GM21360 (cell line): ENCODE data around the gene MBNL3.
"Not testable (repeated sequence)": the region's sequence is repeated elsewhere in the genome, so short reads cannot be mapped to it uniquely, and the experiment has no call there.

ENCODE experiments used
- ATAC-seq: cut with Tn5 transposase; IDR thresholded peaks from one replicate; pipeline ENCODE4 v1.9.1; 2021; ENCODE audit warnings: mild to moderate bottlenecking, moderate library complexity; ENCODE audit not compliant: unreplicated experiment

MBNL3 gene

DNA sequence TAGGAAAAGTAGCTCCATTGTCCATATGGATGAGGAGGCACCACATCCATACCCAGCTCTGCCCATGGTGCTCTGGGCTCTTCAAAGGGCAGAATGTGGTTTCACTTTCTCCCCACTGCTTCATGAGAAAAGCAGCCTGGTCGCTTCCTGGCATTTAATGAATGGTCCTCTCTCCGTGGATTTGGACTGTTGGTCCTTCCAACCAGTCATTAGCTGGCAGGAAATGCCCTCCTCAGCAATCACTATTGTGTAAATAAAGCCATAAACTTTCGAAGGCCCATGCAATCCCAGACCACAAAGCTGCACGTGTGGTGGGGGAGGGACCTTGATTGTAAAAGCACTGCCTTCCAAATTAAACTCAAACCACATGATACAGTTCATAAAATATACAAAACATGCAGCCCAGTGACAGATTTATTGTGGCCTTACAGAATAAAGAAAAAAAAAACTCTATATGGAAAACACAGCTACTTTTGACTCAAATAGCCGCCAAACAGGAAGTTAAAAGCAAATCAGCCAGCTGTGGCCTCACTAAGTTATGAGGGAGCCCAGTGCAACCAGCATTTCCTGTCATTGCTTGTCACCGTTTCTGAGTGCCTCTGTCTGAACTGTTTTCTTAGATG lies 8.1 kb downstream of the MBNL3 start:
- peak; percentile 91 for ATAC-seq

GRCh38 chrX:132474544-132475248 lies 14.1 kb downstream of the MBNL3 start:
- ATAC-seq, result no peak

GRCh38 chrX:132472397-132472796 lies 16.4 kb downstream of the MBNL3 start:
- ATAC-seq, result no peak

GRCh38 chrX:132470831-132471230 lies 18.0 kb downstream of the MBNL3 start:
- no peak for ATAC-seq

- no peak for ATAC-seq
These were observed 18.7 kb downstream of the MBNL3 start for GRCh38 chrX:132470179-132470578.

- no peak for ATAC-seq
These were observed 20.4 kb downstream of the MBNL3 start for GRCh38 chrX:132468454-132468853.

- no peak for ATAC-seq
These were observed 20.8 kb downstream of the MBNL3 start for GRCh38 chrX:132467989-132468388.

GRCh38 chrX:132467026-132467425 lies 21.8 kb downstream of the MBNL3 start:
- ATAC-seq, result no peak

DNA sequence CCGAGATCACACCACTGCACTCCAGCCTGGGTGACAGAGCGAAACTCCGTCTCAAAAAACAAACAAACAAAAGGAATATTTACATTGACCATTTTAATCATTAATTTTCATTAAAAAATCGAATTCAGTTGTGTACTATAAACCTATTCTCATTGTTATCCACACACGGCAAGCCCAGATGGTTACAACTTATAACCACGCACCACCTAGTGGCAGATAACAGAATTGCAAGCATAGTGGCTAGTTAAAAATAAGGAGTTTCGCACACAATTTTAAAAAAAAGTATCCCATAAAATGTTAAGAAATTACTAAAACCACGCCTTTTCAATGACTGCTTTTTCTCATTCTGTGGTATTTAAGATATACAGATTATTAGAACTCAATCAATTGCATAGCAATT lies 25.4 kb downstream of the MBNL3 start:
- no peak for ATAC-seq

DNA sequence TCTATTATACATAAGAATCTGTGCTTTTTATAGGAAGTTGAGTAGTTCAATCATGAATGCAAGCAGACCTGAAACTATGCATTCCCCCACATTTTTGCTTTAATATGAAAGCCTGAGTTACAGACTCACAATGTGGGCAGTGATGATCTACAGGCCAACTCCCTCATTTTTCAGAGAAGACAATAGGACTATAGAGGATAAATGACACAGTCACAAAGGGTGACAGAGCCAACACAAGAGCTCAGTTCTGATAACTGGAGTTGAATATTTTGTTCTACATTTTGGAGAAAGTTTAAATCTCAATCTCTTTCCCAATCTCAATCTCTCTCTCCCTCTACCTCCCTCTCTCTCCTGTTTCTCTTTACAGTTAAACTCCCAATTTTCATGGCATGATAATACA lies 27.0 kb downstream of the MBNL3 start:
- ATAC-seq, result no peak

- no peak for ATAC-seq
These were observed 35.8 kb downstream of the MBNL3 start for GRCh38 chrX:132452911-132453550.

GRCh38 chrX:132445909-132446308 lies 42.9 kb downstream of the MBNL3 start:
- ATAC-seq, result not testable (repeated sequence)

DNA sequence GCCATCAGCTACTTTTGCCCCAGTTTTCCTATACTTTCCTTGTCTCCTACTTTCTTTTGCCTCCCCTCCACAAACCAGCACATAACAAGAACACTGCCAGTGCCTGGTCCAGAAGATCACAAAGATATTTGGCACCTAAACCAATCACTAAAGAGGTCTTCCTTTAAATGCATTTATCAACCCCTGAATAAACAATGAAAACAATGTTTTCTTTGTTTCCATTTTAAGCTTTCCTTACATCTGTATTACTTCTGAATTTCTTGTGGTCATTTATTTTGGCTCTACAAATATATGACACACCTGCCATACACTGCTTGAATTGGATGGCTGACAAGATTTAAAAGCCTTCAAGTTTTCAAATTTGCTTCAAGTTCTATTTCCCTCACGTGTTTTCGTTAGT lies 43.9 kb downstream of the MBNL3 start:
- ATAC-seq, result no peak

GRCh38 chrX:132443196-132444135 lies 45.4 kb downstream of the MBNL3 start:
- no peak for ATAC-seq

DNA sequence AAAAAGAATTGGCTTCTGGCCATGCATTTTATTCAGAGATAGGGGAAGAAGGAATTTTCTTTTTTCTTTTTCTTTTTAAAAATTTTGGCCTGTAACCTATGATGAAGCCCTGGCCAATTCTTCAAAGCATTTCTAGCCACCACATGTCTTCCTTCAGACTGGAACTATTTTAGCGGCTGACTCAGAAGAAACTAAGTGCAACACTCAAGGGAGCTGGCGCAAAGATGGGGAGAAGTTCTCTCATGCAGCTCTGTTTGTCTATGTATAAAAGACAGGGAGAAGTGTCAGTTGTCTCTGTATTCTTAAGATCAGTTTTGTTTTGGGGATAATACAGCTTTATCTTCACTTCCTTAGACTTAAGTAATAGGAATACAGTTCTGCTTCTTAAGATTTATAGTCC lies 46.1 kb downstream of the MBNL3 start:
- ATAC-seq, result no peak

DNA sequence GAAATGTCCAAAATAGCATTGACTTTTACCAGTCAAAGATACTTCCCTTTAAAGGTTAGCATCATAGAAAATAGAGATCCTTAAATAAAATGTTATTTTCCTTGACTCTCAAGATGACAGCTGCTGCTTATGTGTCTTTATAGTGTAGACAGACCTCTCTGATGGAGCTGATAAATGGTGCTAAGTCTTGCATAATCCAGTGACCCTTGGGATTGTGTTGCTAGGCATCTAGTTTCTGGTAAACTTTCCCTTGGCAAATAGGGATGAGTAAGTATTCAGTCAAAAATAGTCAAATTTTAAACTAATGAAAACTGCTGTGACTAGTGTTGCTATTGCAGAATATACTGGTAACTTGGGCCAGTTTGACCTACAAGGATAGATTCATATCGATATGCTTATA lies 53.6 kb downstream of the MBNL3 start:
- ATAC-seq, result no peak

- no peak for ATAC-seq
These were observed 55.3 kb downstream of the MBNL3 start for GRCh38 chrX:132433551-132433950.

DNA sequence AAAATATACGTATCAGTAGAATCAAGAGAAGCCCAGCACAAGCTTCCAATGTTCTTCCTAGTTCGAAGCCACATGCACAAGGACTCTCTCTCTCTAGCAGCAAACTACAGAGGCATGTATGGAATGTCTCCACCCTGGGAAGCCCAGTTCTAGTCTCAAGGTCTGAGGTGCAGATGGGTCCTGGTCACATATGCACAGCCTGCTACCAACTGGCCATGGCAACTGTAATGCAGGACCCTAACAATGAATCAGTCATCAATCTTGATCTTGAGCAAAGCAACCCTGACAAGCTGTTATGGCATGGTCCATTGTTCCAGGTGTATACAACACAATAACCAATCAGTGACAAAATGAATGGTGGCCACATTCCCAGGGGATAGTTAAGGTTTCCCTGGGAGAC lies 55.8 kb downstream of the MBNL3 start:
- no peak for ATAC-seq

GRCh38 chrX:132428896-132429295 lies 59.9 kb downstream of the MBNL3 start:
- ATAC-seq, result no peak

DNA sequence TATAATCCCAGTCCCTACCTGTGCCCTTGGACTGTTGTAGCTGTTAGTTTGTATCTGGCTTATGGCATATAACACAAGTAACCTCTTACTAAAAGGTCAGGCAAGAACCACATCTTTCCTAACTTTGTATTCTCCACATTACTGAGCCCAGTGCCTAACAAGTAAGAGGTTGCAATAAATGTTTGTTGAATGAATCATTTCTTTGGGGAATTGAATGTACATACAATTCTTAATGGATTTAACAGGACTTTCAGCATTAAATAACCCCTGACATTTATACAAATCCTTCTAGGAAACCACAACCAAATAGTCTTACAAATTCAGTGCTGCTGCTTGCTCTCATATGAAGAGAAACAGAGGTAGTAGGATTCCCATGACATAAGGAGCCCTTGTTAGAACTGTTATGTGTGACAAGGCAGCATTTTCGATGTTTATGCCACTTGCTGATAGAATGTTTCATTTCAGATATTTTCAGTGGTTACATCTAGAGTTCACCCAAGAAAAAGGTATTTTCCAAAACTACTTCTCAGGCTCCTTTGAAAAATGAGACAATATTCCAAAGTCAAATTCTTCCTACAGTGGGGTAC lies 62.0 kb downstream of the MBNL3 start:
- no peak for ATAC-seq
